Calu3 (cell line): ENCODE data around the gene GJB1. TPM values are rescaled to one million over a fixed set of nuclear protein-coding genes. Genes with fewer than 3 reads are reported as not detected.
"Not testable (repeated sequence)": the region's sequence is repeated elsewhere in the genome, so short reads cannot be mapped to it uniquely, and the experiment has no call there.

Source experiments
- BruUV-seq: library from RNA; stranded (reverse); fragments of 400-500 nt; replicated peaks from 2 replicates; lab custom pipeline; 2021; lab: Mats Ljungman, UMichigan
- CTCF ChIA-PET: fragments of 300-600 bp; sonication (Branson Sonifier 250); formaldehyde crosslinking; loops from one replicate; lab custom pipeline; 2022; ENCODE audit warnings: antibody characterized with exemption; lab: Charles Lee
- DNase-seq: peaks from one replicate; pipeline ENCODE4 v3.0.0; 2022
- H3K27ac Mint-ChIP-seq: one replicate; pipeline ENCODE4 v1.8.0; 2022; ENCODE audit warnings: mixed read lengths; ENCODE audit not compliant: unreplicated experiment
- H3K27me3 Mint-ChIP-seq: one replicate; pipeline ENCODE4 v1.8.0; 2022; ENCODE audit warnings: mixed read lengths; ENCODE audit not compliant: unreplicated experiment
- H3K36me3 Mint-ChIP-seq: one replicate; pipeline ENCODE4 v1.8.0; 2022; ENCODE audit warnings: mild to moderate bottlenecking, moderate library complexity, mixed read lengths; ENCODE audit not compliant: insufficient read depth, unreplicated experiment
- H3K4me1 Mint-ChIP-seq: one replicate; pipeline ENCODE4 v1.8.0; 2022; ENCODE audit warnings: mild to moderate bottlenecking, low read depth, mixed read lengths; ENCODE audit not compliant: unreplicated experiment
- H3K4me3 Mint-ChIP-seq: one replicate; pipeline ENCODE4 v1.8.0; 2022; ENCODE audit warnings: mild to moderate bottlenecking, low read depth, moderate library complexity, mixed read lengths; ENCODE audit not compliant: unreplicated experiment
- H3K9me3 Mint-ChIP-seq: one replicate; pipeline ENCODE4 v1.8.0; 2022; ENCODE audit warnings: low read depth, mixed read lengths; ENCODE audit not compliant: unreplicated experiment
- intact Hi-C: fragments of 100-400 bp; cut with micrococcal nuclease; formaldehyde crosslinking; loops from one replicate; pipeline ENCODE4 v1.10.0; 2022; ENCODE audit not compliant: unreplicated experiment
- total RNA-seq: library from RNA; stranded (reverse); gene quantifications from 2 replicates; pipeline ENCODE4 v1.2.3, GENCODE V29; 2022
- TF ChIP-seq, protein P1 (sequence below): fragments of 200-600 bp; IDR thresholded peaks from one replicate; pipeline ENCODE4 v1.8.0; 2022; ENCODE audit warnings: antibody characterized with exemption; ENCODE audit not compliant: unreplicated experiment

The GJB1 gene
- total RNA-seq, 1 experiment from 2014 or later: 80.4 TPM

DNA sequence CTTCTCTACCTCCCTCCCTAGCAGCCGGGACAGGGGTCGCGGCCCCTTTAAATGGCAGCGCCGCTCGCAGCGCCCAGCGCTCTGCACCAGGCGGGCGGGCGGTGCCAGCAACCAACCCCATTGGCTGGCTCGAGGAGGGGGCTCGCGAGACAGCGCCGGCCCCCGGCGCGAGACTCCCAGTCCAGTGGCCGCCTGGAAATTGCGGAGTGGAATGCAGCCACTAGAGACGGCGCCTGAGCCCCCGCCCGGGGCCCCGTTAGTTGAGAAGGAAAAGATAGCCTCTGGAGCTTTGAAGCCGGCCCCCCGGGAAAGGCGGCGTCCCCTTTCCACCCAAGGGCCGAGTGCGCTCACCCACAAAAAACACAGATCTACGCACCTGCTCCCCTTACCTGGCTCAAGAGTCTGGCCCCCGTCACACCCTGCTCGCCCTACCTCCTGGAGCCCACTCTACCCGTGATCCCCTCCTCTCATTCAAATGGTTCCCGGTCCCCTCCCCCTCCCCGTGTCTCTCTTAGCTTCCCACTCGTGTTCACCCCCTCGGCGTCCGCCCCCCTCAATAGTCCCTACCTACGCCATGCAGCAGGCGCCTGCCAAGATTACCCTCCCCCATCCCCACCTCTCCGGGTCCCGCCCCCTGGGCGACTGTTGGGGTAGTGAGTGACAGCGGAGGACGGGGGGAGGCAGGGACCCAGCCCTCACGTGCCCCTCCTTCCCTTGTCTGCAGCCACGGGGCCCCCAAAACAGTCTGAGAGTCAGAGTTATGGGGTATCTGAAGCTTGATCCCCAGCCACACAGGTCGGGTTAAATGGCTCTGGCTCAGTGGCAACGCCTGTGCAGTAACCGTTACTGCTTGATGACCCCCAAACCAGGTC lies 31.3 kb downstream of the GJB1 start, which contains the start of gene ZMYM3:
ZMYM3 (minus strand) TSS at position 49 of the 872 bp plus-strand sequence. CDS start 885 bp downstream, outside the sequence.
- TF ChIP-seq, protein P1, sequence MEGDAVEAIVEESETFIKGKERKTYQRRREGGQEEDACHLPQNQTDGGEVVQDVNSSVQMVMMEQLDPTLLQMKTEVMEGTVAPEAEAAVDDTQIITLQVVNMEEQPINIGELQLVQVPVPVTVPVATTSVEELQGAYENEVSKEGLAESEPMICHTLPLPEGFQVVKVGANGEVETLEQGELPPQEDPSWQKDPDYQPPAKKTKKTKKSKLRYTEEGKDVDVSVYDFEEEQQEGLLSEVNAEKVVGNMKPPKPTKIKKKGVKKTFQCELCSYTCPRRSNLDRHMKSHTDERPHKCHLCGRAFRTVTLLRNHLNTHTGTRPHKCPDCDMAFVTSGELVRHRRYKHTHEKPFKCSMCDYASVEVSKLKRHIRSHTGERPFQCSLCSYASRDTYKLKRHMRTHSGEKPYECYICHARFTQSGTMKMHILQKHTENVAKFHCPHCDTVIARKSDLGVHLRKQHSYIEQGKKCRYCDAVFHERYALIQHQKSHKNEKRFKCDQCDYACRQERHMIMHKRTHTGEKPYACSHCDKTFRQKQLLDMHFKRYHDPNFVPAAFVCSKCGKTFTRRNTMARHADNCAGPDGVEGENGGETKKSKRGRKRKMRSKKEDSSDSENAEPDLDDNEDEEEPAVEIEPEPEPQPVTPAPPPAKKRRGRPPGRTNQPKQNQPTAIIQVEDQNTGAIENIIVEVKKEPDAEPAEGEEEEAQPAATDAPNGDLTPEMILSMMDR: no peak
- intact Hi-C loops: no loop called here
- peaks cover 34% of the 10 kb centered on the region for H3K36me3 Mint-ChIP-seq
- H3K9me3 Mint-ChIP-seq: no peaks in the 10 kb centered on the region
- H3K4me1 Mint-ChIP-seq: peaks cover 11% of the 10 kb centered on the region
- H3K4me3 Mint-ChIP-seq: peak within 1 kb of the TSS; percentile 70
- no TSS peak for BruUV-seq
- peak; percentile 88 for DNase-seq
- no peaks in the 10 kb centered on the region for H3K27me3 Mint-ChIP-seq
- peak within 1 kb of the TSS; percentile 13 for H3K27ac Mint-ChIP-seq
- CTCF ChIA-PET: interaction anchor here (0.6 to 0.8 kb wide), 5 partner anchors 29 to 484 kb away, joined by 3 to 13 read pairs (median 4); partner anchors contain the start of gene NONO

DNA sequence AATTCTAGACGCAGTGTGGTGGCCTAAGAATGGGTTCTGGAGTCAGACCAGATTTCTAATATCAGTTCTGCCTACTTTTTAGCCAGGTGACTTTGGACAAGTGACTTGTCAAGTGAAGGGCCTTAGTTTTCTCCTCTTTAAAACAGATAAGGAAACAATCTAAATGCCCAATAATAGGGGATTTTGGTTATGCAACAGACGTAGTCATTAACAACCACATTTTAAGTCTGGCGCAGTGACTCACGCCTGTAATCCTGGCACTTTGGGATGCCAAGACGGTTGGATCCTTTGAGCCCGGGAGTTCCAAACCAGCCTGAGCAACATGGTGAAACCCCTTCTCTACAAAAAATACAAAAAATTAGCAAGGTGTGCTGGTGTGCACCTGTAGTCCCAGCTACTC lies 33.0 kb downstream of the GJB1 start:
- Mint-ChIP-seq H3K9me3 (no peaks in the 10 kb centered on the region), H3K4me1 (peaks cover 11% of the 10 kb centered on the region)
- CTCF ChIA-PET: no interaction called here

DNA sequence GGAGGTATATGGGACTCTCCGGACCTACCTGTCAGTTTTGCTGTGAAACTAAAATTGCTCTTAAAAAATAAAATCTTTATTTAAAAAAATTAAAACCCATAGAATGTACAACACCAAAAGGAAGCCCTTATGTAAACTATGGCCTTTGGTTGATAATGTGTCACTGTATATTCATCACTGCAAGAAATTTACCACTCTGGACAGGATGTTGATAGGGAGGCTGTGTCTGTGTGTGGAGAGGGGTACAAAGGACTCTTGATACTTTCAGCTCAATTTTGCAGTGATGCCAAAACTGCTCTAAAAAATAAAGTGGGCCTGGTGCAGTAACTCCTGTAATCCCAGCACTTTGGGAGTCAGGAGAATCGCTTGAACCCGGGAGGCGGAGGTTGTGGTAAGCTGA lies 33.8 kb downstream of the GJB1 start:
- no TSS peak for BruUV-seq
- intact Hi-C loops: no loop called here
- TF ChIP-seq, protein P1: no peak
- H3K4me3 Mint-ChIP-seq: no peak overlapping the region
- peaks cover 23% of the 10 kb centered on the region for H3K36me3 Mint-ChIP-seq
- peaks cover 11% of the 10 kb centered on the region for H3K4me1 Mint-ChIP-seq
- H3K27ac Mint-ChIP-seq: no peak overlapping the region
- CTCF ChIA-PET: no interaction called here
- DNase-seq: no peak
- H3K27me3 Mint-ChIP-seq: no peaks in the 10 kb centered on the region
- H3K9me3 Mint-ChIP-seq: no peaks in the 10 kb centered on the region

More for the DNA sequence above, 33.0 kb downstream of the GJB1 start:
- Mint-ChIP-seq H3K36me3 (peaks cover 25% of the 10 kb centered on the region), H3K27ac (peak overlapping the region; percentile 76), H3K4me3 (peak overlapping the region; percentile 70), H3K27me3 (no peaks in the 10 kb centered on the region)
- intact Hi-C loops: no loop called here
- TF ChIP-seq, protein P1: no peak
- BruUV-seq: no TSS peak
- no peak for DNase-seq

DNA sequence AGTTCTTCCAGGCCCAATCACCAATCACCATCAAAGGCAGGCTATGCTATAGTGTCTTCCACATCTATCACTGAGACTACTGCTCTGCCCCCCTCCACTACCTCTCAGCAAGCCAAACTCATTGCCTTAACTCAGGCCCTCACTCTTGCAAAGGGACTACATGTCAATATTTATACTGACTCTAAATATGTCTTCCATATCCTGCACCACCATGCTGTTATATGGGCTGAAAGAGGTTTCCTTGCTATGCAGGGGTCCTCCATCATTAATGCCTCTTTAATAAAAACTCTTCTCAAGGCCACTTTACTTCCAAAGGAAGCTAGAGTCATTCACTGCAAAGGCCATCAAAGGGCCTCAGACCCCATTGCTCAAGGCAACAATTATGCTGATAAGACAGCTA lies 45.6 kb downstream of the GJB1 start:
- not testable (repeated sequence) for H3K4me1 Mint-ChIP-seq

More for the DNA sequence above, 45.6 kb downstream of the GJB1 start:
- H3K27ac Mint-ChIP-seq, intact Hi-C loops, H3K36me3 Mint-ChIP-seq, BruUV-seq, DNase-seq, H3K4me3 Mint-ChIP-seq, CTCF ChIA-PET, H3K9me3 Mint-ChIP-seq, H3K27me3 Mint-ChIP-seq: not testable (repeated sequence)
